ENCODE measurements around the gene PTGER2. TPM values are rescaled to one million over a fixed set of nuclear protein-coding genes. Genes with fewer than 3 reads are reported as not detected.

PTGER2 gene, protein sequence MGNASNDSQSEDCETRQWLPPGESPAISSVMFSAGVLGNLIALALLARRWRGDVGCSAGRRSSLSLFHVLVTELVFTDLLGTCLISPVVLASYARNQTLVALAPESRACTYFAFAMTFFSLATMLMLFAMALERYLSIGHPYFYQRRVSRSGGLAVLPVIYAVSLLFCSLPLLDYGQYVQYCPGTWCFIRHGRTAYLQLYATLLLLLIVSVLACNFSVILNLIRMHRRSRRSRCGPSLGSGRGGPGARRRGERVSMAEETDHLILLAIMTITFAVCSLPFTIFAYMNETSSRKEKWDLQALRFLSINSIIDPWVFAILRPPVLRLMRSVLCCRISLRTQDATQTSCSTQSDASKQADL
- total RNA-seq: 1 to 10 TPM; 2.9 to 3.2 TPM
- 100 to 1,000 TPM in 1 of 3 donors, 10 to 100 TPM in 2; 58.7 to 114 (median 91.2) TPM for polyA plus RNA-seq
- 4.7 to 11.1 (median 7.7) reads per million in 6 experiments for total RNA-seq

DNA sequence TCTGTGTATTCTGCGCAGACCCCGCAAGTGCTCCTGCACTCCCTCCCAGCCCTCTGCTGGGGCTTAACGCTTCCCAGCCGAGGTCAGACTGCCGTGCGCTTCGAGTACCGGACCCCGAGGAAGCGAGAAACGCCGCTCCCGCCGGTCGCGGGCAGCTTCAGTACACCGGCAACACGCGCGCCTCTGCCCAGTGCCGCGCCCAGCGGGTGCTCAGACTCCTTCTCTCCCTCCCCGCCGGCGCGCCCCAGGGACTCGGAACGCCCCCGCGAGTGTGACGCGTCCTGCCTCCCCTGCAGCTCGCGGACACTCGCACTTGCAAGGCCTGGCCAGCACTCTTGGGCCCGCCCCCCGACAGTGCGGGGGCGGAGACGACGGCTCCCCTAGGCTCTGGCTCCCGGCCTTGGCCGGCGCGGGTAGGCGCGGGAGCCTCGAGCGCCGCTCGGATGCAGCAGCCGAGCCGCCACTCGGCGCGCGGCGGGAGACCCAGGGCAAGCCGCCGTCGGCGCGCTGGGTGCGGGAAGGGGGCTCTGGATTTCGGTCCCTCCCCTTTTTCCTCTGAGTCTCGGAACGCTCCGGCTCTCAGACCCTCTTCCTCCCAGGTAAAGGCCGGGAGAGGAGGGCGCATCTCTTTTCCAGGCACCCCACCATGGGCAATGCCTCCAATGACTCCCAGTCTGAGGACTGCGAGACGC lies at the start of gene PTGER2:
Gene PTGER2, plus strand, starts transcription at position 410 of the 692 bp plus-strand sequence. Its CDS starts 237 bp downstream, at position 647.
- Mint-ChIP-seq H3K27ac (peak within 1 kb of the TSS; percentile 88 to 97 (median 92)), H3K9me3 (peaks cover 0 to 3% (median 0%) of the 10 kb centered on the region in 9 donors), H3K27me3 (peaks cover 0 to 23% (median 3%) of the 10 kb centered on the region in 5 donors), H3K4me3 (peak within 1 kb of the TSS; percentile 94 to 100 (median 99)), H3K4me1 (peaks cover 49 to 88% (median 78%) of the 10 kb centered on the region in 4 donors), H3K36me3 (peaks cover 0 to 9% (median 2%) of the 10 kb centered on the region in 3 donors)
- DNase-seq: peak; percentile 41 to 76 (median 55)
- peak; percentile 47 to 64 for ATAC-seq
- POLR2A ChIA-PET: interaction anchor here (0.7 to 1.6 kb wide), 7 partner anchors 9 to 463 kb away, joined by 3 to 4 read pairs (median 4); partner anchors contain the start of genes GPR137C and TXNDC16

DNA sequence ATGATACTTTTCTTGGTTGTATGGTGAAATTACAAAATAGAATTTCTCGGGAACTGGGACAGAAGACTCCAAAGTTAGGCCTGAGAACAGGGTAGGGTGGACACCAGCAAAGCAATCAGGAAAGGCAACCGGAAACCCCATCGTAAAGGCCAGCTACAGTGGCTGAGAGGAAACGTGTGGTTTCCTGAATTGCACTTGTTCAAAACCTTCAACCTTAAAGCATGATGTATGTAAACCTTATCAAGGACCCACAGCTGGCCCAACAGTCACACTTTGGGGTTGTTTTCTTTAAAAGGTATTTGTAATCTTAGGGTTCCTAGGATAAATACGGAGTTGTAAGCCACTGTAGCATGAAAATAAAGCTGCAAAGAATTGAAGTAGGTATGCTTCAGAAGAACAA lies 48.9 kb upstream of the PTGER2 start:
- H3K4me1 Mint-ChIP-seq: peaks cover 31 to 55% (median 45%) of the 10 kb centered on the region in 4 donors
- H3K9me3 Mint-ChIP-seq: no peaks in the 10 kb centered on the region
- DNase-seq (no peak), ATAC-seq (no peak)
- POLR2A ChIA-PET: no interaction called here
- H3K27ac Mint-ChIP-seq: peak overlapping the region in 4 of 10 donors; percentile 1 to 35 (median 20)
- peak overlapping the region in 4 of 10 donors; percentile 3 to 30 (median 17) for H3K4me3 Mint-ChIP-seq
- no peaks in the 10 kb centered on the region for H3K36me3 Mint-ChIP-seq
- peaks cover 13 to 31% (median 29%) of the 10 kb centered on the region in 5 donors for H3K27me3 Mint-ChIP-seq

DNA sequence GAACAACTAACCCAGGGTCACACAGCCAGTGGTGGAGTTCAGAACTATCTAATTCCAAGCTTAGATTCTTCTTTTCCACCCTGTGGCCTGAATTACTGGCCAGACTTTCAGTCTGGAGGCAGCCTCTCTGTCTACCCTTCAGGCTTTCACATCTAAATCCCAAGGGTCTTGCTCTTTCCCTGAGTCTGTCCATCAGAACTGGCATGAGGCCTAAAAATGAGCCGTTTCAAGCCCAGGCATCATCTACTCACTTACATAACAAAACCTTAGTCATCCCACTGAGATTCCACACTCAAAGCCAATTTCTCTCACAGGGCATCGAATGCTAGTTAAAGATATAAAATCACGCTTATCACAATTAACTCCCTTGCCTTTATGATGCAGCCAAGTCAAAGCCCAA lies 47.9 kb upstream of the PTGER2 start:
- Mint-ChIP-seq H3K36me3 (no peaks in the 10 kb centered on the region), H3K4me1 (peaks cover 28 to 55% (median 45%) of the 10 kb centered on the region in 4 donors), H3K4me3 (peak overlapping the region in 7 of 10 donors; percentile 22 to 97 (median 89)), H3K9me3 (no peaks in the 10 kb centered on the region), H3K27ac (peak overlapping the region in 3 of 10 donors; percentile 17 to 35 (median 28)), H3K27me3 (peaks cover 15 to 32% (median 31%) of the 10 kb centered on the region in 5 donors)
- no peak for DNase-seq
- no peak for ATAC-seq
- POLR2A ChIA-PET: no interaction called here

DNA sequence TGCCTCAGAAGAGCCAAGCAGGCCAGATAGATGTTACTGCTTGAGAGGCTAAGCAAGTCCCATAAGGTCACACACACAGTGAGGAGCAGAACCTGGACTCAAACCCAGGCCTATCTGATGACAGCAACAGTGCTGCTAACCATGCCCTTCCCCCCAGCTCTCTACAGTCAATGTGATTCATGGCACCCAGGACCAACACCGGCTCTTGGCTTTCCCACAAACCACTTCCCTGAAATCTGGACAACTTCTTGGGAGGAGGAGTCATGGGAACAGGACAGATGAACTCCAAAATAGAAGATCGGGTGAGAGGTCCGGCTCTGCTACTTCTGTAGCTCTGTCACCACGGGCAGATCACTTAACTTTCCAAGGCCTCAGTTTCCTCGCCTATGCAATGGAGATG lies 47.3 kb upstream of the PTGER2 start:
- Mint-ChIP-seq H3K4me1 (peaks cover 28 to 55% (median 45%) of the 10 kb centered on the region in 4 donors), H3K27me3 (peaks cover 15 to 32% (median 31%) of the 10 kb centered on the region in 5 donors), H3K9me3 (no peaks in the 10 kb centered on the region), H3K36me3 (no peaks in the 10 kb centered on the region), H3K27ac (peak overlapping the region in 1 of 10 donors; percentile 17), H3K4me3 (peak overlapping the region in 9 of 10 donors; percentile 54 to 97 (median 91))
- POLR2A ChIA-PET: no interaction called here
- DNase-seq (no peak), ATAC-seq (no peak)

DNA sequence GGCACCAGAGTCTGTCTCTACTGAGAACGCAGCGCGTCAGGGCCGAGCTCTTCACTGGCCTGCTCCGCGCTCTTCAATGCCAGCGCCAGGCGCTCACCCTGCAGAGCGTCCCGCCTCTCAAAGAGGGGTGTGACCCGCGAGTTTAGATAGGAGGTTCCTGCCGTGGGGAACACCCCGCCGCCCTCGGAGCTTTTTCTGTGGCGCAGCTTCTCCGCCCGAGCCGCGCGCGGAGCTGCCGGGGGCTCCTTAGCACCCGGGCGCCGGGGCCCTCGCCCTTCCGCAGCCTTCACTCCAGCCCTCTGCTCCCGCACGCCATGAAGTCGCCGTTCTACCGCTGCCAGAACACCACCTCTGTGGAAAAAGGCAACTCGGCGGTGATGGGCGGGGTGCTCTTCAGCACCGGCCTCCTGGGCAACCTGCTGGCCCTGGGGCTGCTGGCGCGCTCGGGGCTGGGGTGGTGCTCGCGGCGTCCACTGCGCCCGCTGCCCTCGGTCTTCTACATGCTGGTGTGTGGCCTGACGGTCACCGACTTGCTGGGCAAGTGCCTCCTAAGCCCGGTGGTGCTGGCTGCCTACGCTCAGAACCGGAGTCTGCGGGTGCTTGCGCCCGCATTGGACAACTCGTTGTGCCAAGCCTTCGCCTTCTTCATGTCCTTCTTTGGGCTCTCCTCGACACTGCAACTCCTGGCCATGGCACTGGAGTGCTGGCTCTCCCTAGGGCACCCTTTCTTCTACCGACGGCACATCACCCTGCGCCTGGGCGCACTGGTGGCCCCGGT lies 46.4 kb upstream of the PTGER2 start, which contains the start of gene PTGDR:
Gene PTGDR, plus strand, starts transcription at position 198 of the 778 bp plus-strand sequence. Its CDS starts 117 bp downstream, at position 315.
- peak within 1 kb of the TSS in 6 of 10 donors; percentile 51 to 90 (median 71) for H3K27ac Mint-ChIP-seq
- H3K9me3 Mint-ChIP-seq: no peaks in the 10 kb centered on the region
- peak within 1 kb of the TSS; percentile 81 to 97 (median 90) for H3K4me3 Mint-ChIP-seq
- H3K4me1 Mint-ChIP-seq: peaks cover 30 to 59% (median 47%) of the 10 kb centered on the region in 4 donors
- peak; percentile 68 for ATAC-seq
- H3K27me3 Mint-ChIP-seq: peaks cover 15 to 34% (median 31%) of the 10 kb centered on the region in 5 donors
- peak in 6 of 10 donors; percentile 5 to 38 (median 24) for DNase-seq
- POLR2A ChIA-PET: no interaction called here
- H3K36me3 Mint-ChIP-seq: no peaks in the 10 kb centered on the region

DNA sequence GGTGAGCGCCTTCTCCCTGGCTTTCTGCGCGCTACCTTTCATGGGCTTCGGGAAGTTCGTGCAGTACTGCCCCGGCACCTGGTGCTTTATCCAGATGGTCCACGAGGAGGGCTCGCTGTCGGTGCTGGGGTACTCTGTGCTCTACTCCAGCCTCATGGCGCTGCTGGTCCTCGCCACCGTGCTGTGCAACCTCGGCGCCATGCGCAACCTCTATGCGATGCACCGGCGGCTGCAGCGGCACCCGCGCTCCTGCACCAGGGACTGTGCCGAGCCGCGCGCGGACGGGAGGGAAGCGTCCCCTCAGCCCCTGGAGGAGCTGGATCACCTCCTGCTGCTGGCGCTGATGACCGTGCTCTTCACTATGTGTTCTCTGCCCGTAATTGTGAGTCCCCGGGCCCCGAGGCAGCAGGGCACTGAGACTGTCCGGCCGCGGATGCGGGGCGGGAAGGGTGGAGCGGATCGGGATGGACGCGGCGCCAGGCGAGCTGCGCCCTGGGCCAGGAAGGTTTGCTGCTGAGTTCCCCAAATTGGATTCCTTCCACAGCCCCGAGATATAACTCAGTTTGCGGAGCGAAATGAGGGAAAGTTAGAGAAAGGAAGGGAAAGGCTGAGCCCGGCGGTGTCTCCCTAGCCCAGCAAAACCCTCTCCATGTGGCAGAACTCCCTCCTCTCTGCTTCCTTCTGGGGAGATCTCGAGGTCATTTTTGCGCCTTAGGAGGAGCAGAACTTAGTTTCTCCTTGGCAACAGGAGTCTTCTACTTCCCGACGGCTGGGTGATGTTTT lies 45.6 kb upstream of the PTGER2 start:
- peaks cover 15 to 34% (median 31%) of the 10 kb centered on the region in 5 donors for H3K27me3 Mint-ChIP-seq
- H3K4me1 Mint-ChIP-seq: peaks cover 31 to 55% (median 48%) of the 10 kb centered on the region in 4 donors
- peak; percentile 47 to 67 for ATAC-seq
- no peaks in the 10 kb centered on the region for H3K9me3 Mint-ChIP-seq
- peak in 4 of 10 donors; percentile 10 to 24 (median 16) for DNase-seq
- H3K27ac Mint-ChIP-seq: peak overlapping the region in 5 of 10 donors; percentile 51 to 86 (median 73)
- POLR2A ChIA-PET: no interaction called here
- no peaks in the 10 kb centered on the region for H3K36me3 Mint-ChIP-seq
- H3K4me3 Mint-ChIP-seq: peak overlapping the region; percentile 81 to 97 (median 90)

DNA sequence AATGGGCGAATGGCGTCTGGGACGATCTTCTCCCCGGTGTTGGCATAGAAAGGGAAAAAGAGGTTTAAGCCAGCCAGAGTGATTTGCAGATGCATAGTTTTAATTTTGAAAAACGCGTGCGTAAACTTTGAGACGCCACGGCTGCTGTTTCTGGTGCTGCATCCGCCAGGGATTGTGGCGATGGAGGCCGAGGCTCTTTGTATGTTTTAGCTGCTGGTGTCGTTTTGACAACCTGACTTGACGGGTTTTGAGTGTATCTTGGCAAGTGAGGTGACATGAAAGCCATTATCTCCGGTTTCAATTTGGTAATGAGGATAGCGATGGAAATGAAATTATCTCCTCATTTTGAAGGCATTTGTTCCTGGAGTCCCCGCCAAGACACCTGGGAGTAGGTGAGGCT lies 45.0 kb upstream of the PTGER2 start:
- H3K27ac Mint-ChIP-seq: peak overlapping the region in 5 of 10 donors; percentile 10 to 73 (median 43)
- H3K9me3 Mint-ChIP-seq: no peaks in the 10 kb centered on the region
- POLR2A ChIA-PET: no interaction called here
- H3K36me3 Mint-ChIP-seq: no peaks in the 10 kb centered on the region
- no peak for ATAC-seq
- H3K4me1 Mint-ChIP-seq: peaks cover 31 to 58% (median 48%) of the 10 kb centered on the region in 4 donors
- H3K27me3 Mint-ChIP-seq: peaks cover 15 to 34% (median 31%) of the 10 kb centered on the region in 5 donors
- peak overlapping the region; percentile 81 to 97 (median 90) for H3K4me3 Mint-ChIP-seq
- no peak for DNase-seq

DNA sequence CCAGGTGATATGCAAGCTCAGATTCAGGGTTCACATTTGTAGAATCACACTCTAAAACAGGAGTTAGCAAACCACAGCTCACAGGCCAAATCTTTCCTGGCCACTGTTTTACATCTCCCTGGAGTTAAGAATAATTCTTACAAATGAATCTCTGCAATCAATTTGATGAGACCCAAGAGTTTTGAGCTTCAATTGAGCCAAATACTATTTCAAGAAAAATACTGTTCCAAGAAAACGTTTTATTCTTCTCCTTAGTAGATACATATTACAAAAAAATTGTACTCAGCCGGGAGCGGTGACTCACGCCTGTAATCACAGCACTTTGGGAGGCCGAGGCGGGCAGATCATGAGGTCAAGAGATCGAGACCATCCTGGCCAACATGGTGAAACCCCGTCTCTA lies 44.1 kb upstream of the PTGER2 start:
- Mint-ChIP-seq H3K4me3 (peak overlapping the region in 3 of 10 donors; percentile 81 to 97 (median 93)), H3K27ac (peak overlapping the region in 1 of 10 donors; percentile 41), H3K36me3 (no peaks in the 10 kb centered on the region), H3K9me3 (no peaks in the 10 kb centered on the region), H3K27me3 (peaks cover 15 to 34% (median 31%) of the 10 kb centered on the region in 5 donors), H3K4me1 (peaks cover 31 to 57% (median 47%) of the 10 kb centered on the region in 4 donors)
- no peak for DNase-seq
- POLR2A ChIA-PET: no interaction called here
- ATAC-seq: no peak

DNA sequence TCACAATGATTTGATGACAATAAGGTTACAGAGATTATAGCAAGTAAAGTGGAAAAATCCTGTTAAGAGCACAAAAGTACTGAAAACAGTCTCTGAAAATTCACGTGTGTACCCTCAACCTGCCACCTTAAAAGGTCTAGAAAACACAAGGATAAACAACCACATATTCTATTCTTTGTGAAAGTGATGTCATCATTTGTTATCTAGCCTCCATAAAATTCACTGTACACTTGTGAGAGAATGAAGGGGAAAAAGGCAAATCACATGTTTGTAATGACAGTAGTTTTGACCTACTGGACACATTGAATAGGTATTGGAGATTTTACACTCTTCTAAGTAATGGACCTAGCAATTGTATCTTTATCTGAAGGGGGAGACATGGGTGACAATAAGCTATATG lies 42.6 kb upstream of the PTGER2 start:
- peaks cover 15 to 33% (median 31%) of the 10 kb centered on the region in 5 donors for H3K27me3 Mint-ChIP-seq
- DNase-seq (no peak), ATAC-seq (no peak)
- POLR2A ChIA-PET: no interaction called here
- H3K27ac Mint-ChIP-seq: peak overlapping the region in 1 of 10 donors; percentile 81
- peak overlapping the region in 2 of 10 donors; percentile 73 to 97 for H3K4me3 Mint-ChIP-seq
- no peaks in the 10 kb centered on the region for H3K36me3 Mint-ChIP-seq
- peaks cover 21 to 44% (median 31%) of the 10 kb centered on the region in 4 donors for H3K4me1 Mint-ChIP-seq
- no peaks in the 10 kb centered on the region for H3K9me3 Mint-ChIP-seq

DNA sequence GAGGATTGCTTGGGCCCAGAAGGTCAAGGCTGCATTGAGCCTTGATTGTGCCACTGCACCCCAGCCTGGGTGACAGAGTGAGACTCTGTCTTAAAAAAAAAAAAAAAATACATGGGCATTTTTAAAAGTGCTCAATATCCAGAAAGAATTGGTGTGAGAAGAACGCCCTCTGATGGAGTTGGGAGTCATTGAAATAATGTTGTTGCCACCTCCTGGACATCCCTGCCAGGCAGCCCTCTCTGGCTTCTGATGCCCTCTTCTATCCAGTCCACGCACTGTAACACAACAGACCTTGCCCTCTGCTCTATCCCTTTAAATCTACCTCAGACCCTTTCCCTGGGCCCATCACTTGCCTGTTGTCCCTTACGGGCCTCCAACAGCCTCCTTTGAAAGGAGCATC lies 41.7 kb upstream of the PTGER2 start:
- POLR2A ChIA-PET: no interaction called here
- peak in 1 of 2 donors; percentile 49 for ATAC-seq
- no peaks in the 10 kb centered on the region for H3K36me3 Mint-ChIP-seq
- H3K27ac Mint-ChIP-seq: peak overlapping the region in 4 of 10 donors; percentile 39 to 81 (median 46)
- peak overlapping the region in 2 of 10 donors; percentile 67 to 71 for H3K4me3 Mint-ChIP-seq
- peak in 6 of 10 donors; percentile 22 to 46 (median 32) for DNase-seq
- no peaks in the 10 kb centered on the region for H3K9me3 Mint-ChIP-seq
- peaks cover 19 to 35% (median 23%) of the 10 kb centered on the region in 4 donors for H3K4me1 Mint-ChIP-seq
- H3K27me3 Mint-ChIP-seq: peaks cover 13 to 28% (median 25%) of the 10 kb centered on the region in 5 donors

DNA sequence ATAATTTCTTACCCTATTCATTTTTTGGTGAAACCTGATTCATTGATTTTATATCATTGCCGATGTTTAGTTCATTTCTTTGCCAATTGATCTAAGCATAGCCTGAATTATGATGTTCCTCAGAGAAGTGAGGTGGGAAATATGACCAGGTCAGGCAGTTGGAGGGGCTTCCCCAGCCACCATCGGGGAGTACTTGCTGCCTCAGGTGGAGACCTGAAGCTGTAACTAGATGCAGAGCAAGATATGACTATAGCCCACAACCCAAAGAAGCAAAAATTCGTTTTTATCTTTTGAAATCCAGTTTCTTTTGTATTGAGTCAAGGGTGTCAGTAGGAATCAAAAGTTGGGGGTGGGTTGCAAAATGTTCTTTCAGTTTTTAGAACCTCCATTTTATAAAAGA lies 38.7 kb upstream of the PTGER2 start:
- Mint-ChIP-seq H3K36me3 (no peaks in the 10 kb centered on the region), H3K9me3 (peaks cover 0 to 3% (median 0%) of the 10 kb centered on the region in 9 donors), H3K4me1 (peaks cover 5 to 23% (median 6%) of the 10 kb centered on the region in 4 donors), H3K27ac (peak overlapping the region in 3 of 10 donors; percentile 8 to 54 (median 17)), H3K4me3 (no peak overlapping the region), H3K27me3 (peaks cover 2 to 11% (median 5%) of the 10 kb centered on the region in 5 donors)
- POLR2A ChIA-PET: no interaction called here
- ATAC-seq (no peak), DNase-seq (no peak)
